ENCODE measurements around the gene PLG. TPM values are rescaled to one million over a fixed set of nuclear protein-coding genes. Genes with fewer than 3 reads are reported as not detected.
"Not testable (repeated sequence)": the region's sequence is repeated elsewhere in the genome, so short reads cannot be mapped to it uniquely, and the experiment has no call there.

PLG gene
- polyA plus RNA-seq, 1 donor: 2.3 TPM

- no peak for DNase-seq (ENCODE audit: low read depth)
Observed at GRCh38 chr6:160775792-160776580, 73.9 kb downstream of the PLG start.

- DNase-seq (ENCODE audit: low read depth): not testable (repeated sequence)
Observed at GRCh38 chr6:160779095-160779494, 77.1 kb downstream of the PLG start.

- not testable (repeated sequence) for DNase-seq (ENCODE audit: low read depth)
Observed at GRCh38 chr6:160780656-160781055, 78.6 kb downstream of the PLG start.

GRCh38 chr6:160781298-160781697 is 79.3 kb downstream of the PLG start:
- no peak for DNase-seq (ENCODE audit: low read depth)

- no peak for DNase-seq (ENCODE audit: low read depth)
Observed at GRCh38 chr6:160782228-160782627, 80.2 kb downstream of the PLG start.

- DNase-seq (ENCODE audit: low read depth): no peak
Observed at GRCh38 chr6:160783741-160784140, 81.7 kb downstream of the PLG start.

GRCh38 chr6:160788126-160788525 is 86.1 kb downstream of the PLG start:
- not testable (repeated sequence) for DNase-seq (ENCODE audit: low read depth)

GRCh38 chr6:160788806-160789205 is 86.8 kb downstream of the PLG start:
- no peak for DNase-seq (ENCODE audit: low read depth)

GRCh38 chr6:160789263-160790027 is 87.4 kb downstream of the PLG start:
- DNase-seq (ENCODE audit: low read depth): no peak

GRCh38 chr6:160790028-160790792 is 88.2 kb downstream of the PLG start:
- DNase-seq (ENCODE audit: low read depth): no peak

GRCh38 chr6:160791459-160791858 is 89.4 kb downstream of the PLG start:
- no peak for DNase-seq (ENCODE audit: low read depth)

- DNase-seq (ENCODE audit: low read depth): no peak
Observed at GRCh38 chr6:160791981-160792418, 90.0 kb downstream of the PLG start.

GRCh38 chr6:160792708-160793107 is 90.7 kb downstream of the PLG start:
- DNase-seq (ENCODE audit: low read depth): no peak

GRCh38 chr6:160793652-160794051 is 91.6 kb downstream of the PLG start:
- no peak for DNase-seq (ENCODE audit: low read depth)

- DNase-seq (ENCODE audit: low read depth): no peak
Observed at GRCh38 chr6:160795721-160796120, 93.7 kb downstream of the PLG start.

- DNase-seq (ENCODE audit: low read depth): no peak
Observed at GRCh38 chr6:160798625-160799024, 96.6 kb downstream of the PLG start.

GRCh38 chr6:160799801-160800506 is 97.9 kb downstream of the PLG start:
- no peak for DNase-seq (ENCODE audit: low read depth)

- no peak for DNase-seq (ENCODE audit: low read depth)
Observed at GRCh38 chr6:160801418-160801817, 99.4 kb downstream of the PLG start.

GRCh38 chr6:160802049-160802448 is 100.0 kb downstream of the PLG start:
- DNase-seq (ENCODE audit: low read depth): not testable (repeated sequence)
